H9 (cell line): ENCODE data around the gene AFAP1. TPM values are rescaled to one million over a fixed set of nuclear protein-coding genes. Genes with fewer than 3 reads are reported as not detected.

Experiments
- DNase-seq: peaks from one replicate; pipeline ENCODE4 v3.0.0-alpha.2; 2017
- H2AFZ ChIP-seq: one replicate; pipeline ENCODE4 v1.6.1; 2013; ENCODE audit warnings: mild to moderate bottlenecking, low read length, control low read depth, moderate library complexity
- H2AK5ac ChIP-seq: 2 replicates; pipeline ENCODE4 v1.6.1; 2013; ENCODE audit warnings: low read length, control low read depth, mixed read lengths; ENCODE audit not compliant: insufficient read length
- H2BK120ac ChIP-seq: one replicate; pipeline ENCODE4 v1.6.1; 2013; ENCODE audit warnings: low read depth, mild to moderate bottlenecking, low read length, control low read depth, inconsistent platforms; ENCODE audit not compliant: poor library complexity, severe bottlenecking
- H2BK12ac ChIP-seq: 2 replicates; pipeline ENCODE4 v1.6.1; 2013; ENCODE audit warnings: low read length, control low read depth, mixed read lengths, low read depth; ENCODE audit not compliant: insufficient read length
- H2BK15ac ChIP-seq: 2 replicates; pipeline ENCODE4 v1.6.1; 2013; ENCODE audit warnings: low read depth, low read length, control low read depth
- H2BK20ac ChIP-seq: one replicate; pipeline ENCODE4 v1.6.1; 2013; ENCODE audit warnings: low read depth, mild to moderate bottlenecking, low read length, control low read depth, inconsistent platforms; ENCODE audit not compliant: poor library complexity, severe bottlenecking
- H2BK5ac ChIP-seq: 2 replicates; pipeline ENCODE4 v1.6.1; 2013; ENCODE audit warnings: low read length, control low read depth, mixed read lengths; ENCODE audit not compliant: insufficient read length
- H3K14ac ChIP-seq: 2 replicates; pipeline ENCODE4 v1.6.1; 2013; ENCODE audit warnings: low read length, control low read depth; ENCODE audit not compliant: insufficient read depth
- H3K18ac ChIP-seq: 2 replicates; pipeline ENCODE4 v1.6.1; 2013; ENCODE audit warnings: low read depth, mild to moderate bottlenecking, mixed read lengths, low read length, control low read depth; ENCODE audit not compliant: insufficient read length
- H3K23ac ChIP-seq: 2 replicates; pipeline ENCODE4 v1.6.1; 2013; ENCODE audit warnings: low read length, control low read depth, mixed read lengths, low read depth; ENCODE audit not compliant: insufficient read length
- H3K23me2 ChIP-seq: 2 replicates; pipeline ENCODE4 v1.6.1; 2013; ENCODE audit warnings: low read depth, mild to moderate bottlenecking, mixed read lengths, low read length, control low read depth; ENCODE audit not compliant: insufficient read length, poor library complexity, severe bottlenecking
- H3K27ac ChIP-seq: 2 replicates; pipeline ENCODE4 v1.5.1; 2013; ENCODE audit warnings: low read length, control low read depth, mixed read lengths, low read depth; ENCODE audit not compliant: insufficient read length
- H3K27me3 ChIP-seq: 2 replicates; pipeline ENCODE4 v1.6.1; 2013; ENCODE audit warnings: low read length, control low read depth, inconsistent platforms; ENCODE audit not compliant: insufficient read depth
- H3K4ac ChIP-seq: 2 replicates; pipeline ENCODE4 v1.6.1; 2013; ENCODE audit warnings: low read depth, mild to moderate bottlenecking, control low read depth, inconsistent platforms, low read length, moderate library complexity
- H3K4me1 ChIP-seq: 2 replicates; pipeline ENCODE4 v1.6.1; 2013; ENCODE audit warnings: low read length, control low read depth, inconsistent platforms; ENCODE audit not compliant: insufficient read depth
- H3K4me2 ChIP-seq: 2 replicates; pipeline ENCODE4 v1.6.1; 2013; ENCODE audit warnings: low read length, control low read depth, mixed read lengths; ENCODE audit not compliant: insufficient read length, insufficient read depth
- H3K56ac ChIP-seq: 2 replicates; pipeline ENCODE4 v1.6.1; 2013; ENCODE audit warnings: low read depth, mild to moderate bottlenecking, mixed read lengths, low read length, control low read depth; ENCODE audit not compliant: insufficient read length
- H3K79me1 ChIP-seq: 2 replicates; pipeline ENCODE4 v1.6.1; 2013; ENCODE audit warnings: low read depth, mild to moderate bottlenecking, moderate library complexity, low read length, control low read depth, inconsistent platforms; ENCODE audit not compliant: insufficient read depth, poor library complexity, severe bottlenecking
- H3K79me2 ChIP-seq: 2 replicates; pipeline ENCODE4 v1.6.1; 2013; ENCODE audit warnings: low read length, control low read depth, inconsistent platforms; ENCODE audit not compliant: insufficient read depth
- H3K9ac ChIP-seq: 2 replicates; pipeline ENCODE4 v1.6.1; 2013; ENCODE audit warnings: low read length, control low read depth, mixed read lengths; ENCODE audit not compliant: insufficient read length; ENCODE audit errors: extremely low read depth
- H3K9me3 ChIP-seq: one replicate; pipeline ENCODE4 v1.6.1; 2013; ENCODE audit warnings: low read depth, low read length, inconsistent platforms; ENCODE audit not compliant: control insufficient read depth
- H3T11ph ChIP-seq: one replicate; pipeline ENCODE4 v1.6.1; 2013; ENCODE audit warnings: mild to moderate bottlenecking, low read length, control low read depth, inconsistent platforms
- H4K20me1 ChIP-seq: one replicate; pipeline ENCODE4 v1.6.1; 2013; ENCODE audit not compliant: control insufficient read depth, insufficient read length, insufficient read depth
- H4K5ac ChIP-seq: 2 replicates; pipeline ENCODE4 v1.6.1; 2013; ENCODE audit warnings: low read depth, mild to moderate bottlenecking, mixed read lengths, low read length, control low read depth; ENCODE audit not compliant: insufficient read length
- H4K8ac ChIP-seq: replicated peaks from 2 replicates; pipeline ENCODE4 v1.6.1; 2013; ENCODE audit warnings: low read length, control low read depth, mixed read lengths, low read depth; ENCODE audit not compliant: insufficient read length
- H4K91ac ChIP-seq: 2 replicates; pipeline ENCODE4 v1.6.1; 2013; ENCODE audit warnings: low read depth, mild to moderate bottlenecking, moderate library complexity, mixed read lengths, low read length, control low read depth; ENCODE audit not compliant: insufficient read length
- H3K27ac Mint-ChIP-seq, 3 experiments: 2 replicates in 2 of 3; 3 replicates in 1 of 3; pipeline ENCODE4 v1.8.0; 2020 to 2021; ENCODE audit warnings: mixed read lengths in 3 of 3, mild to moderate bottlenecking in 1 of 3, moderate library complexity in 1 of 3
- H3K27me3 Mint-ChIP-seq: 2 replicates; pipeline ENCODE4 v1.8.0; 2021; ENCODE audit warnings: low read depth, mild to moderate bottlenecking, moderate library complexity, mixed read lengths
- H3K36me3 Mint-ChIP-seq, 3 experiments: 2 replicates in 2 of 3; 3 replicates in 1 of 3; pipeline ENCODE4 v1.8.0; 2020 to 2021; ENCODE audit warnings: low read depth in 3 of 3, mixed read lengths in 3 of 3; ENCODE audit not compliant: insufficient read depth in 1 of 3
- H3K4me1 Mint-ChIP-seq, 2 experiments: 2 replicates each; pipeline ENCODE4 v1.8.0; 2020; ENCODE audit warnings: mixed read lengths in 2 of 2
- H3K4me3 Mint-ChIP-seq, 2 experiments: 2 replicates in 1 of 2; 3 replicates in 1 of 2; pipeline ENCODE4 v1.8.0; 2020 to 2021; ENCODE audit warnings: mild to moderate bottlenecking in 2 of 2, mixed read lengths in 2 of 2, moderate library complexity in 1 of 2
- H3K9me3 Mint-ChIP-seq, 2 experiments: 2 replicates in 1 of 2; 3 replicates in 1 of 2; pipeline ENCODE4 v1.8.0; 2020; ENCODE audit warnings: mild to moderate bottlenecking in 2 of 2, mixed read lengths in 2 of 2, moderate library complexity in 1 of 2
- WGBS: extraction: QIAGEN DNeasy Blood & Tissue Kit; methylation state at CpG from one replicate; pipeline ENCODE4 v1.1.7; 2013; ENCODE audit warnings: missing lambda C conversion rate, low lambda C conversion rate, mixed read lengths; ENCODE audit not compliant: insufficient read length; ENCODE audit errors: extremely low coverage; 5-methylcytosine and 5-hydroxymethylcytosine counted together
- total RNA-seq: library from RNA; stranded (reverse); gene quantifications from 2 replicates; pipeline ENCODE4 v1.2.1, GENCODE V29; 2021
- TF ChIP-seq, protein P1 (sequence below): fragments of 200-600 bp; sonication (generic); conservative IDR thresholded peaks from 3 replicates; pipeline ENCODE4 v1.8.0; 2021; ENCODE audit warnings: antibody characterized with exemption, mild to moderate bottlenecking

The AFAP1 gene
- total RNA-seq, 1 experiment from 2014 or later, result 6.5 TPM

DNA sequence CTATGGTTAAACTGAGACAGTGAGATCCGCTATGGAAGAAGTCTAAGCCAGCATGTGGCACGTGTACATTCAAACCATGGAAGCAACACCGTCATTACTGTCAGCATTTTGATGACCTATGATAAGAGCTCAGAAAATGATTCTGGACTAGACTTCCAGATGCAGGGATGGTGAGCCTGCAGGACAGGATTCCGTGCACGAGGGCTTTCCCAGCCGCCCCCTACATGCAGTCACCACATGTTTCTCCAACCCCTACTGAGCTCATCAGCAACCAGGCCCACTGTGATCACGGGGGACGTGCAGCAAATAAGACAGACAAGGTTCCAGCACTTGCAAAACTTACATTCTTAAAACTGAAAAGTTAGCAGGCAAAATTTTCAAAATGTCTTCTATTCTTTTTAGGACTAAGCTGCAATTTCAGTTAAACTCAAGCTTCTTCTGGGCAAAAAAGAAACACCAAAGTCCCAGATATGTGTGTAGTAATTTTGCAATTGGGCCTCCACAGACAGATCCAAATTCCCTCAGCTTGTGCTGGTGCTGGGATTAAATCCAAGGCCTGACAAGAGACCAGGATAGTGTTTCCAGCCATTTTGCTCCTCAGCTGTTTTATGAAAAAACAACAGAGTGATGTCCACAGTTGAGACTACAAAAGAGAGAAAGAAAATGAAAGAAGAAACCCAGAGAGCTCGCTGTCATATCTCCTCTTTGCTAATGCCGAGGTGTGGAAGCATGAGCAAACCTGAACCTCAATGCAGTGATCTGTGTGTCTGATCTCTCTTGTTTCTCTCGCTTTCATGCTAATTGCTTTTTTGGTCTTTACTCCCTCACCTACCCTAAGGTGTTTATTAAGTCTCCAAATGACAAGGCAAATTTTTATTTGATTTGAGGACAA is 118.2 kb downstream of the AFAP1 start:
- no peak overlapping the region for H3K14ac ChIP-seq
- no peak overlapping the region for H3K9ac ChIP-seq
- no peak overlapping the region for H2BK12ac ChIP-seq
- H3K4me2 ChIP-seq, result no peak overlapping the region
- no peak overlapping the region for H3K18ac ChIP-seq
- H2BK120ac ChIP-seq, result no peak overlapping the region
- no peak overlapping the region for H3K27ac Mint-ChIP-seq
- H2AK5ac ChIP-seq, result no peak overlapping the region
- no peak overlapping the region for H2BK20ac ChIP-seq
- WGBS, result no CpG with 5 or more reads among the region's 11 CpGs
- peaks cover 0 to 2% of the 10 kb centered on the region in 2 experiments; a peak in 1 of 5 replicates for H3K9me3 Mint-ChIP-seq
- H4K8ac ChIP-seq, result no peak overlapping the region
- no peak overlapping the region for H3K27ac ChIP-seq
- no peak overlapping the region for H4K91ac ChIP-seq
- TF ChIP-seq, protein P1, sequence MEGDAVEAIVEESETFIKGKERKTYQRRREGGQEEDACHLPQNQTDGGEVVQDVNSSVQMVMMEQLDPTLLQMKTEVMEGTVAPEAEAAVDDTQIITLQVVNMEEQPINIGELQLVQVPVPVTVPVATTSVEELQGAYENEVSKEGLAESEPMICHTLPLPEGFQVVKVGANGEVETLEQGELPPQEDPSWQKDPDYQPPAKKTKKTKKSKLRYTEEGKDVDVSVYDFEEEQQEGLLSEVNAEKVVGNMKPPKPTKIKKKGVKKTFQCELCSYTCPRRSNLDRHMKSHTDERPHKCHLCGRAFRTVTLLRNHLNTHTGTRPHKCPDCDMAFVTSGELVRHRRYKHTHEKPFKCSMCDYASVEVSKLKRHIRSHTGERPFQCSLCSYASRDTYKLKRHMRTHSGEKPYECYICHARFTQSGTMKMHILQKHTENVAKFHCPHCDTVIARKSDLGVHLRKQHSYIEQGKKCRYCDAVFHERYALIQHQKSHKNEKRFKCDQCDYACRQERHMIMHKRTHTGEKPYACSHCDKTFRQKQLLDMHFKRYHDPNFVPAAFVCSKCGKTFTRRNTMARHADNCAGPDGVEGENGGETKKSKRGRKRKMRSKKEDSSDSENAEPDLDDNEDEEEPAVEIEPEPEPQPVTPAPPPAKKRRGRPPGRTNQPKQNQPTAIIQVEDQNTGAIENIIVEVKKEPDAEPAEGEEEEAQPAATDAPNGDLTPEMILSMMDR, result no peak
- no peaks in the 10 kb centered on the region for H3K9me3 ChIP-seq
- no peak overlapping the region for H3K23ac ChIP-seq
- no peak overlapping the region for H2AFZ ChIP-seq
- H2BK5ac ChIP-seq, result no peak overlapping the region
- H3K4me1 Mint-ChIP-seq, result peaks cover 39 to 51% of the 10 kb centered on the region in 2 experiments
- H3K79me1 ChIP-seq, result no peaks in the 10 kb centered on the region
- H2BK15ac ChIP-seq, result no peak overlapping the region
- H3K4me3 Mint-ChIP-seq, result no peak overlapping the region
- H3K56ac ChIP-seq, result no peak overlapping the region
- no peak overlapping the region for H3T11ph ChIP-seq
- no peak overlapping the region for H3K4ac ChIP-seq
- no peaks in the 10 kb centered on the region for H3K27me3 Mint-ChIP-seq
- H4K5ac ChIP-seq, result no peak overlapping the region
- no peaks in the 10 kb centered on the region; the same call in 1 of the 2 replicates for H3K4me1 ChIP-seq
- H3K27me3 ChIP-seq, result no peaks in the 10 kb centered on the region
- 0 out of 2 replicates have a peak, but pooled peaks cover 1% of the 10 kb centered on the region for H3K79me2 ChIP-seq
- peaks cover 6 to 12% (median 8%) of the 10 kb centered on the region in 3 experiments; a peak in 4 of 7 replicates for H3K36me3 Mint-ChIP-seq
- no peak for DNase-seq
- no peaks in the 10 kb centered on the region for H3K23me2 ChIP-seq
- H4K20me1 ChIP-seq, result no peaks in the 10 kb centered on the region
